Skeletal muscle tissue (tissue), 4 donors: ENCODE results near the gene NDUFS7. TPM values are rescaled to one million over a fixed set of nuclear protein-coding genes. Genes with fewer than 3 reads are reported as not detected.

Source experiments
- H3K27ac ChIP-seq: one replicate; pipeline ENCODE4 v1.7.0; 2013; ENCODE audit warnings: mild to moderate bottlenecking, low read depth, low read length, inconsistent platforms
- H3K27me3 ChIP-seq, 3 donors: one replicate each; pipeline ENCODE4 v1.7.0; 2013; ENCODE audit warnings: low read length in 3 of 3; ENCODE audit not compliant: control insufficient read depth in 3 of 3, insufficient read depth in 3 of 3
- H3K36me3 ChIP-seq, 3 donors: one replicate each; pipeline ENCODE4 v1.7.0; 2013; ENCODE audit warnings: low read length in 3 of 3; ENCODE audit not compliant: control insufficient read depth in 3 of 3, insufficient read depth in 3 of 3
- H3K4me1 ChIP-seq, 3 donors: one replicate each; pipeline ENCODE4 v1.7.0; 2013; ENCODE audit warnings: low read length in 3 of 3, mild to moderate bottlenecking in 3 of 3; ENCODE audit not compliant: control insufficient read depth in 3 of 3, insufficient read depth in 3 of 3
- H3K4me3 ChIP-seq, 3 donors: one replicate each; pipeline ENCODE4 v1.7.0; 2013; ENCODE audit warnings: low read length in 3 of 3
- H3K9ac ChIP-seq, 3 donors: one replicate each; pipeline ENCODE4 v1.7.0; 2013; ENCODE audit warnings: low read length in 3 of 3, mild to moderate bottlenecking in 3 of 3, moderate library complexity in 2 of 3, low read depth in 1 of 3
- H3K9me3 ChIP-seq, 3 donors: one replicate each; pipeline ENCODE4 v1.7.0; 2013; ENCODE audit warnings: low read length in 3 of 3; ENCODE audit not compliant: control insufficient read depth in 3 of 3
- total RNA-seq: library from RNA; depleted of rRNA; stranded (reverse); fragments of >200 nt; gene quantifications from one replicate; pipeline ENCODE4 v1.2.3, GENCODE V29; 2014
- donor health status: Osteomylitis.

NDUFS7 gene
- total RNA-seq, 1 donor from 2014 or later = 43.3 TPM

DNA sequence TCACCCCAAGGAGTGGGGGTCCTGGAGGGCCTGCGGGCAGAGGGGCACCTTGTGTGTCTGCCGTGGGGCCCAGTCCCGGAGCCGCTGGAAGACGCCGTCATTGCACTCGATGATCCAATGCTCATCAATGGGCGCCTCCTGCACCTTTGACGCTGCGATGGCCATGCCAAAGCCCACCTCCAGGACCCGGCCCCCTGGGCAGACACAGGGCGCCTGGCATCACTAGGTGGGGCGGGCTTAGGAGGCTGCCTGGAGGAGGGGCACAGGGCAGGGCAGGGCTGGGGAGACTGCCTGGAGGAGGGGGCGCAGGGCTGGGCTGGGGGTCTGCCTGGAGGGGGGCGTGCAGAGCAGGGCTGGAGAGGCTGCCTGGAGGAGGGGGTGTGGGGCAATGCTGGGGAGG, 16.0 kb downstream of the NDUFS7 start:
- H3K36me3 ChIP-seq = peaks cover 11 to 13% (median 11%) of the 10 kb centered on the region in 3 donors
- no peaks in the 10 kb centered on the region for H3K27me3 ChIP-seq
- peaks cover 25 to 48% (median 42%) of the 10 kb centered on the region in 3 donors for H3K4me1 ChIP-seq
- H3K9ac ChIP-seq = peak overlapping the region in 1 of 3 donors; percentile 97
- peak overlapping the region in 1 of 3 donors; percentile 83 for H3K4me3 ChIP-seq
- no peaks in the 10 kb centered on the region for H3K9me3 ChIP-seq
- peak overlapping the region; percentile 94 for H3K27ac ChIP-seq

DNA sequence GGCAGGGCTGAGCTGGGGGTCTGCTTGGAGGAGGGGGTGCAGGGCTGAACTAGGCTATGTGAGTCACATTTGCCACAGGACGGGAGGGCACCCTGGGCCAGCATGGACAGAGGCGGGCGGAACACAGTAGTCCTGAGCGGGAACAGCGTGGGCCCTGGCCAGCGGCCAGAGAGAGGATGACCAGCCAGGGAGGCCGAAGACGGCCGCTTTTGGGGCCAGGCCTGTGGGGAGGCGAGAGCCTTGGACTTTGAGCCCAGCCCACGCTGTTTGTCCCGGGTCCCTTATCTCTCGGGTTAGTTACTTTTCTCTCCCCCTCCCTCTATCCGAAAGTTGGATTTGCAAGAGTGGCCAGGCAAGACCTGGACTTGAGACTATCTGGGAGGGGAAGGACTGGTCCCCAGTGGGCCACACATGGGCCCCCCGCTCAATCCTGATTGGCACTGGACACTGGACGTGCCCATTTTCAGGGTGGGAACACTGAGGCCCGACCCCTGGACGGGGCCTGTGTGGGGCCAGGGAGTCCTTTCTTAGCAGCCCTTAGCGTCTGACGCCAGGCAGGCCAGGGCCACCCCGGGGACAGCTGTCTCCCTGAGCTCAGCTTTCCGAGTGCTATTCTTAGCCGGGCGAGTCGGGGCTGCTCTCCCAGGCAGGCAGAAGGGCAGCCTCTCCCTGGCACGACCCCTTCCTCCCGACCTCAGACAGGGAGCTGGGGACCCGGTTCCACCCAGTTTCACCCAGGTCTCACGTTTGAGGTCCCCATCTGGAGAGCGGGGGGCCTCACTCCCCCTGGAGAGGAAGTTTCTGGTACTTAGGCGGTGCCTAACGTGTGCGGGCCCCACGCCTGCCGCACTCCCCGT, 16.8 kb downstream of the NDUFS7 start:
- peak overlapping the region; percentile 72 to 87 (median 83) for H3K4me3 ChIP-seq
- H3K4me1 ChIP-seq = peaks cover 20 to 42% (median 35%) of the 10 kb centered on the region in 3 donors
- peaks cover 11 to 13% (median 11%) of the 10 kb centered on the region in 3 donors for H3K36me3 ChIP-seq
- peak overlapping the region; percentile 87 to 97 (median 95) for H3K9ac ChIP-seq
- peak overlapping the region; percentile 94 for H3K27ac ChIP-seq
- no peaks in the 10 kb centered on the region for H3K27me3 ChIP-seq
- no peaks in the 10 kb centered on the region for H3K9me3 ChIP-seq

DNA sequence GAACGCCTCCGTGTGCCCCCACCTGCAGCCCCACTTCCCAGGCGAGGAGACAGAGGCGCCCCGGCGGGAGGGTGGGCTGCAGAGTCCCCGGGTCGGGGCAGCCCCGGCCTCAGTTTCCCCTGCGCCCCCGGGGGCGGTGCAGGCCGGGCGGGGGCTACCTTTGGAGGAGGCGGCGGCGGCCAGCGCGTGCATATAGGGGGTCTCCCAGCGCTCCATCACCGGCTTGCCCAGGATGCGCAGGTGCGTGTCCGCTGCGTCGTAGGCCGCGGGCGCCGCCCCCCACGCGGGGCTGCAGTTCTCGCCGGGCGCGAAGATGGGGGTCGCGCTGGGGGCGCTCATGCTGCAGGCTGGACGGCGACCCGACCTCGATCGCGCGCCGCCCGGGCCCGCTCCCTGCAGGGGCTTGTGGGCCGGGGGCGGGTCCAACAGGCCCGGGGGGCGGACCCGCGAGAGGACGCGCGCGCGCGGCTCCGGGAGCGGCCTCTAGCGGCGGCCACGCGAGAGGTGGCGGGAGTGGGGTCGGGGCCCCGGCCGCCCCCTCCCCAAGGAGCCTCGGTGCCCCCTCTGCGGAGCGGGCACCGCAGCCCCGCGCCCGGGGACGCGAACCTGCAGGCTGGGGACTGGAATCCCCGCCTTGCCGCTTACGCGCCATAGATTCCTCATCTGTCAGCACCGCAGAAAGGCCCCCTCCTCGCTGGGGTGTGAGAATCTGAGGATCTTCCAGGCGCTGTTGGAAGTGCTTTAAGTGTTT, 17.6 kb downstream of the NDUFS7 start, which contains the start of gene GAMT:
Gene GAMT, minus strand, starts transcription at position 405 of the 751 bp plus-strand sequence. Its CDS starts 66 bp downstream, at position 339.
- Histone ChIP-seq H3K9me3 (no peaks in the 10 kb centered on the region), H3K36me3 (peaks cover 11 to 13% (median 11%) of the 10 kb centered on the region in 3 donors), H3K4me3 (peak within 1 kb of the TSS; percentile 72 to 87 (median 83)), H3K9ac (peak within 1 kb of the TSS; percentile 87 to 97 (median 95)), H3K27ac (peak within 1 kb of the TSS; percentile 94), H3K27me3 (no peaks in the 10 kb centered on the region), H3K4me1 (peaks cover 12 to 34% (median 27%) of the 10 kb centered on the region in 3 donors)

DNA sequence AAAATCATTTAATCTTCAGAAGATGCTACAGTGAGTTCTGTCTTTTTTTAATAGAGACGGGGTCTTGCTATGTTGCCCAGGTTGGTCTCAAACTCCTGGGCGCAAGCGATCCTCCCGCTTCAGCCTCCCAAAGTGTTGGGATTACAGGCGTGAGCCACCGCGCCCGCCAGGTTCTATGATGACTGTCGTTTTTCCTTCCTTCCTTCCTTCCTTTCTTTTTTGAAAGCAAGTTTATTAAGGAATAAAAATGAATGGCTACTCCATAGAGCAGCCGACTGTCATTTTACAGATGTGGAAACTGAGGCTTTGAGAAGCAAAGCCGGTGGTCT, 18.1 kb downstream of the NDUFS7 start:
- H3K27me3 ChIP-seq = no peaks in the 10 kb centered on the region
- no peak overlapping the region for H3K27ac ChIP-seq
- H3K4me3 ChIP-seq = peak overlapping the region in 1 of 3 donors; percentile 83
- H3K4me1 ChIP-seq = peaks cover 12 to 31% (median 28%) of the 10 kb centered on the region in 3 donors
- H3K36me3 ChIP-seq = peaks cover 11 to 13% (median 11%) of the 10 kb centered on the region in 3 donors
- peak overlapping the region; percentile 57 to 97 (median 59) for H3K9ac ChIP-seq
- H3K9me3 ChIP-seq = no peaks in the 10 kb centered on the region

DNA sequence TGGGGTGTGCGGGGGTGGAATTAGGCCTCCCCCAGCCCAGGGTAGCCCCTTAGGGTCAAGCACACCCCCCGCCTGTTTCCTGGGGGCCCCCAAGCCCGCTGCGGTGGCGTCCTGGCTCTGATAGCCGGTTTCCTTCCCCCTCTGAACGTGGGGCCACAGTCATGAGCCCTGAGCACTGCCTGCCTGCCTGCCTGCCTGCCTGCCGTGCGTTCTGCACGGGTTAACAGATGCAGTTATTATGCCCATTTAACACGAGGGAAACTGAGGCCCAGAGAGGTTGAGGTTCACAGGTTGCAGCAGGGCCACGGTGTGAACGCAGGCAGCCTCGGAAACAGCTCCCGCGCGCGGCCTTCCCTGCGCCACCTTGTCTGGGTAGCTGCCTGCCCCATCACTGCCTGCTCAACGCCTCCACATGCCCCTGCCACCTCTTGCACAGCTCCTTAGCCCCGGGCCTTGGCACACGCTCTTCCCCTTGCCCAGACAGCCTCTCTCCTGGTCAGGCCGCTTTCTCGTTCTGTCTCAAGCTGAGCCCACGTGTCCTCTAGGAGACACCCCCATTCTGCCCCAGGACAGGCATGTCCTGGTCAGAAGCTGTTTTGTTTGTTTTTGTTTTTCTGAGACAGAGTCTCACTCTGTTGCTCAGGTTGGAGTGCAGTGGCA, 18.8 kb downstream of the NDUFS7 start:
- Histone ChIP-seq H3K9me3 (no peaks in the 10 kb centered on the region), H3K27me3 (no peaks in the 10 kb centered on the region), H3K4me1 (peaks cover 10 to 28% (median 24%) of the 10 kb centered on the region in 3 donors), H3K27ac (no peak overlapping the region), H3K9ac (peak overlapping the region in 1 of 3 donors; percentile 45), H3K4me3 (no peak overlapping the region), H3K36me3 (peaks cover 11 to 12% (median 11%) of the 10 kb centered on the region in 3 donors)

DNA sequence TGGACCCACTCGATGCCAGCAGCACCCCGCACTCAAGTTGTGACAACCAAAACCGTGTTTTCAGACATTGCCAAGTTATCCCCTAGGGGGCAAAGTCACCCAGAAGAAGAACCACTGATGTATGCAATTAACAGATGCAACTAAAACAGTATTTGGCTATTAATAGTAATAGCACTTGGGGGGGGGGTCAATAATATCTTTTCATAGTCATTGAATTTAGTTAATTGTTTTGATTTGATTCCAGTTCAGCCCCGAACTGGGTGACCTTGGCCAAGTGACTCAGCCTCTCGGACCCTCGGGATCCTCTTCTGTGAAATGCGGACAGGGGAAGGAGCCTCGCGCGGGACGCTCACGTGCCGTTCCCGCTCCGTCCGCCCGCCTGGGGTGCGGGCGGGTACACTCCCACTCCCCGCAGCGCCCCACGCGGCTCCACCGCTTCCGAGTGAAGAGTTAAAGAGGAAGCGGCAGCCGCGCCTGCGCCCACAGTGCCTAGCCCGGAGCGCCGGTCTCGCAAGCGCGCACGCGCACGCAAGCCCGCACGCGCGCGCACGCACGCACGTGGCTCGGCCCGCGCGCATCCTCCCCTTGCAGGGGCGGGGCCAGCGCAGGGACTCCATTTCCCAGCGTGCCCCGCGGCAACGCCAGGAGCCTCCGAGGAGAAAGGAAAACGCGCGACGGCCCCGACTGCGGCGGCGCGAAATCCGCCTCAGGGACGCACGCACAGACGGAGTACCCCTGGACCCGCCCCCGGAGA, 23.2 kb downstream of the NDUFS7 start:
- Histone ChIP-seq H3K9ac (peak overlapping the region; percentile 51 to 69 (median 69)), H3K27me3 (no peaks in the 10 kb centered on the region), H3K9me3 (no peaks in the 10 kb centered on the region), H3K27ac (peak overlapping the region; percentile 87), H3K4me1 (peaks cover 38 to 42% (median 39%) of the 10 kb centered on the region in 3 donors), H3K36me3 (peaks cover 0 to 2% (median 0%) of the 10 kb centered on the region in 3 donors), H3K4me3 (peak overlapping the region; percentile 62 to 79 (median 76))

DNA sequence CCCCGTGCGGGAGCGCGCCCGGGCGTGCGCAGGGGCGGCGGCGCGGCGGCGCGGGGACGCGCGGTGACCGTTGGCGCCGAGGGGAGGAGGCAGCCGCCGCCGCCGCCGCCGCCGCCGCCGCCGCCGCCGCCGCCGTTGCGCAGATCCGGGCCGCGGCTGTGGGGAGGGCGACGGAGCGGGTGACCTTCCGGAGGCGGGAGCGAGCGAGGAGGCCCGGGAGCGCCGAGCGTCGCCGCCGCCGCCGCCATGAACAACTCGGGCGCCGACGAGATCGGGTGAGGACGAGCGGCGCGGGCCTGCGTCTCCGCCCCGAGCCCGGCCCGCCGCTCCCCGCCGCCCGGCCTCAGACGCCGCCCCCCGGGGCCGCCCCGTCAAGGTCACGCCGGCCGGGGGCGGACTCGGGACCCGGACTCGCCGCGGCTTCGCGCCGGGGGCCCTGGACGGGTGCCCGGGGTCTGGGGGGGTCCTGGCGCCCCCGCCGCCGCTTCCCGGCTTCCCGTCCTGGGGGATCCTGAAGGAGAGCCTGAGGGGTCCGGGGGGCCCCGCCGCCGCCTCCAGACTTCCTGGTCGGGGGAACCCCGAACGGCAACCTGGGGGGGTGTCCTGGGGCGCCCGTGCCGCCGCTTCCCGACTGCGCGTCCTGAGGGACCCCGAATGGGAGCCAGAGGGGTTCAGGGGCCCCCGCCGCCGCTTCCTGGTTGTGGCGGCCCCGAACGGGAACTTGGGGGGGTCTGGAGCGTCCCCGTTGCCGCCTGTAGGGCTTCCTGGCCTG, 24.0 kb downstream of the NDUFS7 start, which contains the start of gene DAZAP1:
Gene DAZAP1, plus strand, starts transcription at position 59 of the 772 bp plus-strand sequence. Its CDS starts 188 bp downstream, at position 247.
- Histone ChIP-seq H3K4me3 (peak within 1 kb of the TSS; percentile 76 to 79 (median 78)), H3K9me3 (no peaks in the 10 kb centered on the region), H3K36me3 (peaks cover 0 to 5% (median 2%) of the 10 kb centered on the region in 3 donors), H3K27ac (peak within 1 kb of the TSS; percentile 87), H3K4me1 (peaks cover 45 to 48% (median 46%) of the 10 kb centered on the region in 3 donors), H3K9ac (peak within 1 kb of the TSS; percentile 89 to 93 (median 92)), H3K27me3 (no peaks in the 10 kb centered on the region)

DNA sequence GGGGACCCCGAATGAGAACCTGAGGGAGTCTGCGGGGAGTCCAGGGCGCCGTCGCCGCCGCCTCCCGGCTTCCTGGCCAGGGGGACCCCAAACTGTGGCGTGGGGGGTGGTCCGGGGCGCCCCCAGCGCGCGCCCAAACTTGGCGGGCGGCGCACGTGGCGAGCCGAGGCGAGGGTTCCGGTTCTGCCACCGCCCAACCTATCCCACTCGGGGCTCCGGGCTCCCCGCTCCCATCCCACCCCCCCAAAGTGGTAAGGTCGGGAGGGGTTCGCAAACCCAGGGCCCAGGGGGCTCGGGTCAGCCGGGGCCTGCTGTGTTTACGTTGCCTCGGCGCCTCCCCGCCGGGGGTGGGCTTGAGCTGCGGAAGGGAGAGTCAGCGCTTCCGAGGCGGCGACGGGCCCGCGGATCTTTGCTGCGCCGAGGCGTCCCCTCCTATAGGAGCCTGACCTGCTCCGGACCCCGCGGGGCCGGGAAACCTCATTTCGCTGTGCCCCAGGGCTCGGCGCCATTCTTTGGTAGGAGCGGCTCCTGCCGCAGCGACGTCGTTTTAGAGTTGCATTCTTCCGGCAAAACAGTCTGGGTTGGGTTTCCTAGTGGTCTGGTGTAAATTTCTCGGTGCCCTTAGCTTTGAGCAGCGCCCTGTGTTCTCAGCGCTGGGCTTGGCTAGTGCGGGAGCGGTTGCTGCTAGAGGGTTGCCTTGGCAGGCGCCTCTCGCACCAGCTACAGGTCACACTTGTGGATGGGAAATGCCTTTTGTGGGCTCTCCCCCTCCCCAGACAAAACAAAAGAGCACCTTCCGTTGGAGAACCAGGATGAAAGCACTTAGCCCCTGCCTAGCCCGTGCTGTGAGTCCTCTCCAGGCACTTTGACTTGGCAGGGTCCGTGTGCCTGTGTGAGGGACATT, 24.8 kb downstream of the NDUFS7 start:
- Histone ChIP-seq H3K36me3 (peaks cover 0 to 7% (median 4%) of the 10 kb centered on the region in 3 donors), H3K9me3 (no peaks in the 10 kb centered on the region), H3K4me1 (peaks cover 53 to 55% (median 55%) of the 10 kb centered on the region in 3 donors), H3K27me3 (no peaks in the 10 kb centered on the region), H3K4me3 (peak overlapping the region; percentile 74 to 78 (median 76)), H3K9ac (peak overlapping the region; percentile 89 to 93 (median 92)), H3K27ac (peak overlapping the region; percentile 87)
